MM.1S (cell line): Measurements from ENCODE around the gene ARHGAP32.

Experiments used
- DNase-seq: peaks from one replicate; pipeline ENCODE4 v3.0.0-alpha.2; 2015
- H2AFZ ChIP-seq: fragments of 300-600 bp; sonication (generic); 2 replicates; pipeline ENCODE4 v1.6.0; 2016; ENCODE audit warnings: antibody characterized with exemption, low read length
- H3F3A ChIP-seq: fragments of 300-600 bp; sonication (generic); 2 replicates; pipeline ENCODE4 v1.6.1; 2016; ENCODE audit warnings: mild to moderate bottlenecking, antibody characterized with exemption, low read length, moderate library complexity, mixed read lengths; ENCODE audit not compliant: insufficient read depth
- H3K27ac ChIP-seq: fragments of 300-600 bp; sonication (generic); 2 replicates; pipeline ENCODE4 v1.5.1; 2016; ENCODE audit warnings: mild to moderate bottlenecking, low read length
- H3K27me3 ChIP-seq: fragments of 300-600 bp; sonication (generic); replicated peaks from 2 replicates; pipeline ENCODE4 v1.6.0; 2016; ENCODE audit warnings: low read length; ENCODE audit not compliant: insufficient read depth
- H3K36me3 ChIP-seq: fragments of 300-600 bp; sonication (generic); replicated peaks from 2 replicates; pipeline ENCODE4 v1.6.1; 2016; ENCODE audit warnings: mild to moderate bottlenecking, low read length, mixed read lengths; ENCODE audit not compliant: insufficient read depth
- H3K4me1 ChIP-seq: fragments of 300-600 bp; sonication (generic); 2 replicates; pipeline ENCODE4 v1.6.1; 2016; ENCODE audit warnings: low read length, mixed read lengths
- H3K4me2 ChIP-seq: fragments of 300-600 bp; sonication (generic); 2 replicates; pipeline ENCODE4 v1.6.0; 2016; ENCODE audit warnings: low read depth, low read length
- H3K4me3 ChIP-seq: fragments of 300-600 bp; sonication (generic); 2 replicates; pipeline ENCODE4 v1.5.1; 2016; ENCODE audit warnings: low read length, mixed read lengths
- H3K79me2 ChIP-seq: fragments of 300-600 bp; sonication (generic); 2 replicates; pipeline ENCODE4 v1.6.1; 2016; ENCODE audit warnings: mixed run types, low read length, mixed read lengths
- H3K9ac ChIP-seq: fragments of 300-600 bp; sonication (generic); 2 replicates; pipeline ENCODE4 v1.6.1; 2016; ENCODE audit warnings: low read length, mixed read lengths
- H3K9me2 ChIP-seq: fragments of 300-600 bp; sonication (generic); replicated peaks from 2 replicates; pipeline ENCODE4 v1.6.1; 2016; ENCODE audit warnings: mild to moderate bottlenecking, low read length, mixed read lengths; ENCODE audit not compliant: insufficient read depth
- H3K9me3 ChIP-seq: fragments of 300-600 bp; sonication (generic); replicated peaks from 2 replicates; pipeline ENCODE4 v1.6.1; 2016; ENCODE audit warnings: mild to moderate bottlenecking, low read length, mixed read lengths; ENCODE audit not compliant: insufficient read depth
- H4K20me1 ChIP-seq: fragments of 300-600 bp; sonication (generic); 2 replicates; pipeline ENCODE4 v1.6.1; 2016; ENCODE audit warnings: mild to moderate bottlenecking, low read length, moderate library complexity, mixed read lengths; ENCODE audit not compliant: insufficient read depth
- CTCF ChIP-seq: fragments of 300-600 bp; sonication (generic); IDR thresholded peaks from 2 replicates; pipeline ENCODE4 v1.5.1; 2016; ENCODE audit warnings: antibody characterized with exemption, low read length, mixed read lengths
- EZH2 ChIP-seq: fragments of 300-600 bp; sonication (generic); optimal IDR thresholded peaks from 2 replicates; pipeline ENCODE3; 2017; ENCODE audit warnings: low read depth, mild to moderate bottlenecking, antibody characterized with exemption, low read length, mixed read lengths
- EZH2phosphoT487 ChIP-seq: fragments of 300-600 bp; sonication (generic); IDR thresholded peaks from 2 replicates; pipeline ENCODE4 v1.6.1; 2018; ENCODE audit warnings: antibody characterized with exemption, low read length

The ARHGAP32 gene

GRCh38 chr11:129117595-129118350 lies 74.4 kb downstream of the ARHGAP32 start:
- no peaks in the 10 kb centered on the region for H3K79me2 ChIP-seq
- peak; percentile 74 for DNase-seq
- TF ChIP-seq EZH2: no peak
- TF ChIP-seq CTCF: peak; percentile 95

GRCh38 chr11:129115652-129116586 lies 76.2 kb downstream of the ARHGAP32 start:
- Histone ChIP-seq H3K27ac (no peak overlapping the region), H2AFZ (no peak overlapping the region), H3F3A (no peaks in the 10 kb centered on the region), H3K79me2 (no peaks in the 10 kb centered on the region), H3K9ac (no peak overlapping the region), H3K9me3 (no peaks in the 10 kb centered on the region), H3K9me2 (no peaks in the 10 kb centered on the region), H3K4me3 (no peak overlapping the region), H3K36me3 (no peaks in the 10 kb centered on the region), H3K4me2 (no peak overlapping the region), H3K27me3 (no peaks in the 10 kb centered on the region), H4K20me1 (no peaks in the 10 kb centered on the region), H3K4me1 (no peaks in the 10 kb centered on the region)
- TF ChIP-seq EZH2phosphoT487 (no peak), EZH2 (no peak), CTCF (no peak)
- DNase-seq: no peak

More at GRCh38 chr11:129117595-129118350, 74.4 kb downstream of the ARHGAP32 start:
- no peak overlapping the region for H3K9ac ChIP-seq
- no peaks in the 10 kb centered on the region for H3K27me3 ChIP-seq
- no peak overlapping the region for H3K27ac ChIP-seq
- no peaks in the 10 kb centered on the region for H4K20me1 ChIP-seq
- no peaks in the 10 kb centered on the region for H3K9me3 ChIP-seq
- H2AFZ ChIP-seq: no peak overlapping the region
- H3K4me1 ChIP-seq: no peaks in the 10 kb centered on the region
- no peak overlapping the region for H3K4me2 ChIP-seq
- no peak overlapping the region for H3K4me3 ChIP-seq
- no peaks in the 10 kb centered on the region for H3F3A ChIP-seq
- H3K36me3 ChIP-seq: no peaks in the 10 kb centered on the region
- H3K9me2 ChIP-seq: no peaks in the 10 kb centered on the region

DNA sequence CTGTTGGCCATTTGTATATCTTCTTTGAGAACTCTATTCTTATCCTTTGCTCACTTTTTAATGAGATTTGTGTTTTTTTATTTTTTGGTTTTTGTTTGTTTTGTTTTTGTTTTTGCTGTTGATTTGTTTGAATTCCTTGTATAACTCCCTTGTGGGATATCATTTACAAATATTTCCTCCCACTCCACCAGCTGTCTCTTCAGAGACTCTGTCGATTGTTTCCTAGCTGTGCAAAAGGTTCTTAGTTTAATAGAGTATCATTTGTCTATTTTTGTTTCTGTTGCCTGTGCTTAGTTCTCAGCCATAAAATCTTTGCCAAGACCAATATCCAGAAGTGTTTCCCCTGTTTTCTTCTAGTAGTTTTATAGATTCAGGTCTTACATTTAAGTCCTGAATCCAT lies 82.4 kb downstream of the ARHGAP32 start:
- Histone ChIP-seq H3K36me3 (no peaks in the 10 kb centered on the region), H3K27me3 (no peaks in the 10 kb centered on the region), H3K79me2 (no peaks in the 10 kb centered on the region), H3K9me2 (no peaks in the 10 kb centered on the region), H3K4me2 (no peak overlapping the region), H3K9ac (no peak overlapping the region), H3K27ac (no peak overlapping the region), H3K9me3 (no peaks in the 10 kb centered on the region), H4K20me1 (no peaks in the 10 kb centered on the region), H3K4me1 (no peaks in the 10 kb centered on the region), H3F3A (no peaks in the 10 kb centered on the region), H3K4me3 (no peak overlapping the region), H2AFZ (no peak overlapping the region)
- TF ChIP-seq CTCF (no peak), EZH2 (no peak), EZH2phosphoT487 (no peak)
- no peak for DNase-seq
